Testis (tissue), 3 donors: ENCODE measurements around the gene CTDSPL. TPM values are rescaled to one million over a fixed set of nuclear protein-coding genes. Genes with fewer than 3 reads are reported as not detected.

Experiments
- DNase-seq: peaks from one replicate; pipeline ENCODE4 v3.0.0-alpha.2; 2019
- H3K27ac ChIP-seq, 2 donors: fragments of 200-600 bp; sonication (generic); one replicate each; pipeline ENCODE4 v1.5.1; 2019
- H3K27me3 ChIP-seq: fragments of 200-600 bp; sonication (generic); one replicate; pipeline ENCODE4 v1.5.1; 2019
- H3K36me3 ChIP-seq: fragments of 200-600 bp; sonication (generic); one replicate; pipeline ENCODE4 v1.5.1; 2017; ENCODE audit warnings: low read depth; ENCODE audit errors: missing control alignments
- H3K4me1 ChIP-seq: fragments of 200-600 bp; sonication (generic); one replicate; pipeline ENCODE4 v1.5.1; 2019
- H3K4me3 ChIP-seq, 2 donors: fragments of 200-600 bp; sonication (generic); one replicate each; pipeline ENCODE4 v1.5.1; 2017 to 2019
- H3K9me3 ChIP-seq: fragments of 200-600 bp; sonication (generic); one replicate; pipeline ENCODE4 v1.5.1; 2017
- CTCF ChIP-seq, 3 experiments: fragments of 450-650 bp in 2 of 3; fragments of 200-600 bp in 1 of 3; sonication (generic) in 1 of 3; IDR thresholded peaks; one replicate each; pipeline ENCODE4 v1.5.1; 2016 to 2019; ENCODE audit warnings: antibody characterized with exemption in 3 of 3, mild to moderate bottlenecking in 2 of 3, moderate library complexity in 1 of 3
- POLR2A ChIP-seq: fragments of 450-650 bp; IDR thresholded peaks from one replicate; pipeline ENCODE4 v1.6.1; 2017; ENCODE audit warnings: antibody characterized with exemption, mild to moderate bottlenecking, moderate library complexity
- WGBS, 2 donors: methylation state at CpG; one replicate each; pipeline ENCODE4 v1.1.5; 2018; 5-methylcytosine and 5-hydroxymethylcytosine counted together
- intact Hi-C: fragments of 100-400 bp; cut with DNase I; formaldehyde crosslinking; loops from one replicate; pipeline ENCODE4 v1.15.1; 2023; ENCODE audit warnings: low total_unique reads
- polyA plus RNA-seq: library from polyadenylated mRNA; stranded (reverse); fragments of 350-450 nt; fragmentation: Illumina TruSeq; extraction: RNeasy Lipid Tissue Mini Kit (QIAGEN cat#74804); gene quantifications from one replicate; pipeline ENCODE4 v1.2.3, GENCODE V29; 2014; ENCODE audit warnings: low read depth, low replicate concordance; ENCODE audit not compliant: insufficient read depth
- total RNA-seq, 2 donors: library from RNA; depleted of rRNA; stranded (reverse); fragments of >200 nt; gene quantifications; one replicate each; pipeline ENCODE4 v1.2.3, GENCODE V29; 2016

Gene CTDSPL
- total and polyA plus RNA-seq, 3 donors from 2014 or later = 24.4 to 43.0 (median 32.4) TPM

DNA sequence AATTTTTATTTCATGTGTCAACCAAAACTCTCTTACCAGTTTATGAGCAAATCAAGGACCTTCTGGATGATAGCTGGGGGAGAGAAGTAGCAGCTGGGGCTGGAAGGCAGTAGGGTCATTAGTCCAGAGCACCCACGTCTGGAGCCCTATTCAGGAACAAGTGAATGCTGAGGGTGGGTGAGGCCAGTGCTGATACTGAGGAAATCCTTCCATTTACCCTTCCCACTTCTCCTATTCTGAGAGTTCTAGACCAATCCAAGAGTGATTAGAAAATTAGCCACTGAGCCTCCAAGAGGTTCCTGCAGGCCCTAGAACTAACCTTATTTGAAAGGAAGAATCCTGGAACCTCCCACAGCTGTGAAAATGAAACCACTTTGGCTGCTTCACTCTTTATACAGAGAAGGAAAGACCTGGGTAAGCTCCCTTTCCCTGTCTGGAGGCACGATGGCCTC is 82.7 kb downstream of the CTDSPL start:
- TF ChIP-seq CTCF (IDR thresholded peaks at IDR 0.05) = no peak
- no peak for TF ChIP-seq POLR2A
- peaks cover 41% of the 10 kb centered on the region for H3K4me1 ChIP-seq
- no peaks in the 10 kb centered on the region for H3K36me3 ChIP-seq
- DNase-seq = no peak
- 27 to 40% methylated on average over 2 of the region's 2 CpGs for WGBS, 2 donors
- H3K9me3 ChIP-seq = no peaks in the 10 kb centered on the region
- H3K27me3 ChIP-seq = no peaks in the 10 kb centered on the region
- intact Hi-C loops = no loop called here
- no peak overlapping the region for H3K4me3 ChIP-seq
- peak overlapping the region; percentile 17 to 76 for H3K27ac ChIP-seq

- Histone ChIP-seq H3K9me3 (no peaks in the 10 kb centered on the region), H3K27ac (peak overlapping the region; percentile 71 to 76), H3K4me1 (peaks cover 50% of the 10 kb centered on the region), H3K36me3 (no peaks in the 10 kb centered on the region), H3K4me3 (no peak overlapping the region), H3K27me3 (no peaks in the 10 kb centered on the region)
- intact Hi-C loops = no loop called here
- 59 to 60% methylated on average over 6 of the region's 6 CpGs for WGBS, 2 donors
- DNase-seq = no peak
- TF ChIP-seq POLR2A = no peak
- no peak for TF ChIP-seq CTCF (IDR thresholded peaks at IDR 0.05)
These were observed 83.6 kb downstream of the CTDSPL start for GRCh38 chr3:37945156-37945806.

DNA sequence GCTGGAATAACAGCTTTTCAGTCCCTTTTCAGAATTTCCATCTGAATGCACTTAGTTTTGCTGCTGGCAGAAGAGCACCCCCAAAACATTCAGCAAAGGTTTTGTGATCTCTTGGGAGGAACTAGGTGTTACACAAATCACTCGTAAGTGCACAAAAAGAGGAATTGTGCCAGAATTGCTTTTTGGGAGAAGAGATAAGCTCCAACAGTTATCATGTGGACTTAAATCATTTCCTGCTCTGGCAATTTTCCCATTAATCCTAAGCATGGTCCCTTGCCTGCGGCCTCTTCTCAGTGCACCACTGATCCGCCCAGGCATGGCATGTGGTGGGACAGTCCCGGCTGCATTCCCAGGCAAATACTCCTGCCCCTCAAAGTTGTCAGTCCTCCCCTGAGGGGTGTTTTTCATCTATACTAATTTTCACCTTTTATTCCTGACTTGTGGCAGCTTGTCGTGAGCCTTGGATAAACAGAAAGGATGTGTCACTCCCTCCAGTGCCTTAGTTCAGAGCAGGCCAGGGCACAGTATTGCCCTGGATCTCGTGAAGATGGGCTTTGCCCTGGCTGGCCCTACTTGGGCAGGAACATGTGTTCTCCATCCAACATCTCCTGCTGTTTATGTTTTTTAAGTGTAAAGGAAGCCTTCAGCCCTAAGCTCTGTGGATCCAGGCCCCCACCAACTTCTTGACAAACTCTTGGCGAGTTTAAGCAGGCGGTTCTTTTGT is 84.3 kb downstream of the CTDSPL start:
- H3K4me3 ChIP-seq = no peak overlapping the region
- WGBS, 2 donors = 40 to 50% methylated on average over 8 of the region's 8 CpGs
- H3K36me3 ChIP-seq = no peaks in the 10 kb centered on the region
- peak overlapping the region; percentile 71 to 76 for H3K27ac ChIP-seq
- peaks cover 48% of the 10 kb centered on the region for H3K4me1 ChIP-seq
- no peaks in the 10 kb centered on the region for H3K9me3 ChIP-seq
- intact Hi-C loops = no loop called here
- no peak for TF ChIP-seq POLR2A
- TF ChIP-seq CTCF (IDR thresholded peaks at IDR 0.05) = no peak
- no peak for DNase-seq
- H3K27me3 ChIP-seq = no peaks in the 10 kb centered on the region

GRCh38 chr3:37946531-37946889 is 84.8 kb downstream of the CTDSPL start:
- intact Hi-C loops = no loop called here
- Histone ChIP-seq H3K27me3 (no peaks in the 10 kb centered on the region), H3K4me1 (peaks cover 42% of the 10 kb centered on the region), H3K27ac (peak overlapping the region; percentile 71 to 76), H3K36me3 (no peaks in the 10 kb centered on the region), H3K9me3 (no peaks in the 10 kb centered on the region), H3K4me3 (no peak overlapping the region)
- TF ChIP-seq POLR2A (no peak), CTCF (IDR thresholded peaks at IDR 0.05) (no peak)
- DNase-seq = no peak
- 39 to 43% methylated on average over 2 of the region's 2 CpGs for WGBS, 2 donors
